K562 (cell line): ENCODE results near the gene HNRNPA2B1. TPM values are rescaled to one million over a fixed set of nuclear protein-coding genes. Genes with fewer than 3 reads are reported as not detected.

Experiments
- ADNP ChIP-seq: fragments of 200-800 bp; sonication (Bioruptor generic); IDR thresholded peaks from 2 replicates; pipeline ENCODE4 v1.6.1; 2016; ENCODE audit warnings: missing genetic modification characterization, missing compliant biosample characterization
- CBFA2T3 ChIP-seq: fragments of 450-650 bp; IDR thresholded peaks from 2 replicates; pipeline ENCODE4 v1.6.1; 2017
- FOXA1 ChIP-seq: fragments of 450-650 bp; IDR thresholded peaks from 2 replicates; pipeline ENCODE4 v1.6.1; 2016; ENCODE audit warnings: mild to moderate bottlenecking, borderline replicate concordance
- PML ChIP-seq: IDR thresholded peaks from 2 replicates; pipeline ENCODE4 v1.6.1; 2012; ENCODE audit warnings: low read length, inconsistent platforms
- TEAD2 ChIP-seq: fragments of 450-650 bp; IDR thresholded peaks from 2 replicates; pipeline ENCODE4 v1.6.1; 2016; ENCODE audit warnings: missing genetic modification characterization, control low read depth, missing compliant biosample characterization
- XRCC4 ChIP-seq: IDR thresholded peaks from one replicate; pipeline ENCODE4 v1.6.1; 2011; ENCODE audit not compliant: insufficient read depth, insufficient read length; ENCODE audit errors: extremely low read depth
- XRCC5 ChIP-seq: fragments of 200-400 bp; formaldehyde crosslinking; IDR thresholded peaks from 2 replicates; pipeline ENCODE4 v1.6.1; 2017; ENCODE audit warnings: low read depth, mild to moderate bottlenecking, low read length
- YBX1 ChIP-seq: fragments of 450-650 bp; IDR thresholded peaks from 2 replicates; pipeline ENCODE4 v1.7.1; 2016; ENCODE audit warnings: mild to moderate bottlenecking
- ZNF224 ChIP-seq: sonication (generic); formaldehyde crosslinking; IDR thresholded peaks from 2 replicates; pipeline ENCODE4 v1.8.0; 2022; ENCODE audit warnings: mild to moderate bottlenecking, missing genetic modification reagents
- ZNF23 ChIP-seq: fragments of 250-450 bp; sonication (Bioruptor Pico); IDR thresholded peaks from 2 replicates; pipeline ENCODE4 v1.4.0; 2020; ENCODE audit warnings: mild to moderate bottlenecking
- ZNF561 ChIP-seq: fragments of 450-650 bp; formaldehyde crosslinking; conservative IDR thresholded peaks from 2 replicates; pipeline ENCODE4 v1.4.0; 2020; ENCODE audit warnings: mild to moderate bottlenecking, moderate library complexity
- polyA plus RNA-seq, 8 experiments: library from polyadenylated mRNA; depleted of rRNA in 4 of 8; stranded (reverse) in 5 of 8; unstranded in 3 of 8; fragments of >200 nt; fragmentation: Nextera tagmentation in 2 of 8; fragmentation: Illumina TruSeq in 1 of 8; extraction: Ambion mirVana in 2 of 8; extraction: Trizol in 1 of 8; gene quantifications; 2 replicates each; pipeline versions ENCODE4 v1.2.1 to v1.2.3, GENCODE V29; 2011 to 2014; ENCODE audit warnings: inconsistent platforms in 1 of 8, missing spikeins in 1 of 8
- total RNA-seq, 7 experiments: library from RNA; depleted of rRNA in 6 of 7; stranded (reverse); fragments of >200 nt in 6 of 7; fragmentation: Illumina TruSeq in 2 of 7; extraction: Trizol in 2 of 7; gene quantifications; 2 replicates each; pipeline versions ENCODE4 v1.2.1 to v1.2.3, GENCODE V29; 2011 to 2021; ENCODE audit warnings: low replicate concordance in 1 of 7
- TF ChIP-seq, protein P1 (sequence below), 3 experiments: IDR thresholded peaks in 2 of 3; conservative IDR thresholded peaks in 1 of 3; 2 replicates each; pipeline ENCODE4 v1.5.1; 2011 to 2012; ENCODE audit warnings: low read length in 3 of 3, mild to moderate bottlenecking in 3 of 3, control low read depth in 2 of 3, improper control_type of control experiment in 1 of 3, inconsistent platforms in 1 of 3, low read depth in 1 of 3, mixed read lengths in 1 of 3, moderate library complexity in 1 of 3; ENCODE audit not compliant: insufficient read depth in 2 of 3
- TF ChIP-seq, protein P2 (sequence below): fragments of 250-450 bp; sonication (Bioruptor Pico); IDR thresholded peaks from 2 replicates; pipeline ENCODE4 v1.4.0; 2020
- TF ChIP-seq, protein P3 (sequence below): sonication (generic); formaldehyde crosslinking; IDR thresholded peaks from 2 replicates; pipeline ENCODE4 v1.8.1; 2022; ENCODE audit warnings: missing genetic modification reagents
- TF ChIP-seq, protein P4 (sequence below), 2 experiments: fragments of 450-650 bp; formaldehyde crosslinking in 1 of 2; IDR thresholded peaks; 2 replicates each; pipeline versions ENCODE4 v1.4.0 to v1.6.1; 2014 to 2020; ENCODE audit warnings: mild to moderate bottlenecking in 2 of 2, borderline replicate concordance in 1 of 2, low read depth in 1 of 2

The HNRNPA2B1 gene
- total and polyA plus RNA-seq, 9 of the 15 experiments (the other 6 are each of a cell fraction or from before 2014, with no cell fraction given) = 630 to 1,989 (median 865) TPM

DNA sequence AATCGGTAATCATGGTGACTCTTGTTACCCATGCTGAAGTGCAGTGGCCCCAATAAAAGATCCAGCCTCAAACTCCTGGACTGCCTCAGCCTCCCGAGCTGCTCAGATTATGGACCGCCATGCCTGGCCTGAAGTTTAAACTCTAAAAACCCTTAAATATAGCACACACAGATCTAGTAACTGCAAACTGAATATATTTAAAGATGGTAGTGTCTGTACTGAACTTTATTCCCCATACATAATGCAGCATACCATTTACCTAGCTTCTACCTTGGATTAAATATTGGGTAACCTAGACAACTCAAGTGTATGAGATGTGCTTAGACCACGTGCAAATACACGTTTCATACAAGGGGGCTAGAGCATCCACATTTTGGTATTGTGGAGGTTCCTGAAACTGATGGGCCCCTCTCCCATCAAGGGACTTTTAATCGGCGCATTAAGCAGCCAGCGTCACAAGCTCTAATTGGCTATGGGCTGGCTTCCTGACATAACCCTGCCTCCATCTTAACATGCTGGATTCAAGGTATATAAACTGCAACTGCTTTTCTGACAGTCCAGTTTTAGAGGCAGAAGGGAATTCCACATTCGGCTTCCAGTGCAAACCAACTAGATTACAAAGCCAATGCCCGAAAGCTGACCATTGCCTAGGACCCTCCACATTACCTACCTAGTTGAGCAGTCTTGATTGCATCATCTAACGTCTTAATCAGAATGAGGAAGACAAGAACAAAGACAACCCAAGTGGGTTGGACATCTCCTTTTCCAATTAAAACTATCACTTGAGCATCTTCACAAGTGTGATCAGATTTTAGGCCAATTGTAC lies 13.0 kb downstream of the HNRNPA2B1 start (continued):
- TF ChIP-seq, protein P1, sequence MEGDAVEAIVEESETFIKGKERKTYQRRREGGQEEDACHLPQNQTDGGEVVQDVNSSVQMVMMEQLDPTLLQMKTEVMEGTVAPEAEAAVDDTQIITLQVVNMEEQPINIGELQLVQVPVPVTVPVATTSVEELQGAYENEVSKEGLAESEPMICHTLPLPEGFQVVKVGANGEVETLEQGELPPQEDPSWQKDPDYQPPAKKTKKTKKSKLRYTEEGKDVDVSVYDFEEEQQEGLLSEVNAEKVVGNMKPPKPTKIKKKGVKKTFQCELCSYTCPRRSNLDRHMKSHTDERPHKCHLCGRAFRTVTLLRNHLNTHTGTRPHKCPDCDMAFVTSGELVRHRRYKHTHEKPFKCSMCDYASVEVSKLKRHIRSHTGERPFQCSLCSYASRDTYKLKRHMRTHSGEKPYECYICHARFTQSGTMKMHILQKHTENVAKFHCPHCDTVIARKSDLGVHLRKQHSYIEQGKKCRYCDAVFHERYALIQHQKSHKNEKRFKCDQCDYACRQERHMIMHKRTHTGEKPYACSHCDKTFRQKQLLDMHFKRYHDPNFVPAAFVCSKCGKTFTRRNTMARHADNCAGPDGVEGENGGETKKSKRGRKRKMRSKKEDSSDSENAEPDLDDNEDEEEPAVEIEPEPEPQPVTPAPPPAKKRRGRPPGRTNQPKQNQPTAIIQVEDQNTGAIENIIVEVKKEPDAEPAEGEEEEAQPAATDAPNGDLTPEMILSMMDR (IDR thresholded peaks at IDR 0.05 in 2 of 3, conservative IDR thresholded peaks at IDR 0.05 in 1 of 3; ENCODE audit: insufficient read depth in 2 of 3, low read depth in 1 of 3, low read length in 3 of 3) = no peak
- no peak for TF ChIP-seq XRCC4
- TF ChIP-seq, protein P2, sequence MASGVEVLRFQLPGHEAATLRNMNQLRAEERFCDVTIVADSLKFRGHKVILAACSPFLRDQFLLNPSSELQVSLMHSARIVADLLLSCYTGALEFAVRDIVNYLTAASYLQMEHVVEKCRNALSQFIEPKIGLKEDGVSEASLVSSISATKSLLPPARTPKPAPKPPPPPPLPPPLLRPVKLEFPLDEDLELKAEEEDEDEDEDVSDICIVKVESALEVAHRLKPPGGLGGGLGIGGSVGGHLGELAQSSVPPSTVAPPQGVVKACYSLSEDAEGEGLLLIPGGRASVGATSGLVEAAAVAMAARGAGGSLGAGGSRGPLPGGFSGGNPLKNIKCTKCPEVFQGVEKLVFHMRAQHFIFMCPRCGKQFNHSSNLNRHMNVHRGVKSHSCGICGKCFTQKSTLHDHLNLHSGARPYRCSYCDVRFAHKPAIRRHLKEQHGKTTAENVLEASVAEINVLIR (CRISPR knock-in tag) = 0 out of 2 replicates have a peak, but pooled peaks have one; percentile 8
- TF ChIP-seq, protein P3, sequence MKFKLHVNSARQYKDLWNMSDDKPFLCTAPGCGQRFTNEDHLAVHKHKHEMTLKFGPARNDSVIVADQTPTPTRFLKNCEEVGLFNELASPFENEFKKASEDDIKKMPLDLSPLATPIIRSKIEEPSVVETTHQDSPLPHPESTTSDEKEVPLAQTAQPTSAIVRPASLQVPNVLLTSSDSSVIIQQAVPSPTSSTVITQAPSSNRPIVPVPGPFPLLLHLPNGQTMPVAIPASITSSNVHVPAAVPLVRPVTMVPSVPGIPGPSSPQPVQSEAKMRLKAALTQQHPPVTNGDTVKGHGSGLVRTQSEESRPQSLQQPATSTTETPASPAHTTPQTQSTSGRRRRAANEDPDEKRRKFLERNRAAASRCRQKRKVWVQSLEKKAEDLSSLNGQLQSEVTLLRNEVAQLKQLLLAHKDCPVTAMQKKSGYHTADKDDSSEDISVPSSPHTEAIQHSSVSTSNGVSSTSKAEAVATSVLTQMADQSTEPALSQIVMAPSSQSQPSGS (CRISPR knock-in tag) = no peak
- no peak; the same call in 1 of the 2 replicates for TF ChIP-seq TEAD2
- TF ChIP-seq ADNP (tag) = no peak
- TF ChIP-seq ZNF23 (CRISPR knock-in tag) = peak; percentile 13; the same call in 1 of the 2 replicates
- TF ChIP-seq XRCC5 = no peak
- TF ChIP-seq ZNF224 (CRISPR knock-in tag) = no peak
- TF ChIP-seq, protein P4, sequence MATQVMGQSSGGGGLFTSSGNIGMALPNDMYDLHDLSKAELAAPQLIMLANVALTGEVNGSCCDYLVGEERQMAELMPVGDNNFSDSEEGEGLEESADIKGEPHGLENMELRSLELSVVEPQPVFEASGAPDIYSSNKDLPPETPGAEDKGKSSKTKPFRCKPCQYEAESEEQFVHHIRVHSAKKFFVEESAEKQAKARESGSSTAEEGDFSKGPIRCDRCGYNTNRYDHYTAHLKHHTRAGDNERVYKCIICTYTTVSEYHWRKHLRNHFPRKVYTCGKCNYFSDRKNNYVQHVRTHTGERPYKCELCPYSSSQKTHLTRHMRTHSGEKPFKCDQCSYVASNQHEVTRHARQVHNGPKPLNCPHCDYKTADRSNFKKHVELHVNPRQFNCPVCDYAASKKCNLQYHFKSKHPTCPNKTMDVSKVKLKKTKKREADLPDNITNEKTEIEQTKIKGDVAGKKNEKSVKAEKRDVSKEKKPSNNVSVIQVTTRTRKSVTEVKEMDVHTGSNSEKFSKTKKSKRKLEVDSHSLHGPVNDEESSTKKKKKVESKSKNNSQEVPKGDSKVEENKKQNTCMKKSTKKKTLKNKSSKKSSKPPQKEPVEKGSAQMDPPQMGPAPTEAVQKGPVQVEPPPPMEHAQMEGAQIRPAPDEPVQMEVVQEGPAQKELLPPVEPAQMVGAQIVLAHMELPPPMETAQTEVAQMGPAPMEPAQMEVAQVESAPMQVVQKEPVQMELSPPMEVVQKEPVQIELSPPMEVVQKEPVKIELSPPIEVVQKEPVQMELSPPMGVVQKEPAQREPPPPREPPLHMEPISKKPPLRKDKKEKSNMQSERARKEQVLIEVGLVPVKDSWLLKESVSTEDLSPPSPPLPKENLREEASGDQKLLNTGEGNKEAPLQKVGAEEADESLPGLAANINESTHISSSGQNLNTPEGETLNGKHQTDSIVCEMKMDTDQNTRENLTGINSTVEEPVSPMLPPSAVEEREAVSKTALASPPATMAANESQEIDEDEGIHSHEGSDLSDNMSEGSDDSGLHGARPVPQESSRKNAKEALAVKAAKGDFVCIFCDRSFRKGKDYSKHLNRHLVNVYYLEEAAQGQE (IDR thresholded peaks at IDR 0.05; ENCODE audit: borderline replicate concordance) = no peak
- TF ChIP-seq, protein P4 (CRISPR knock-in tag; IDR thresholded peaks at IDR 0.05; ENCODE audit: low read depth) = no peak
- TF ChIP-seq CBFA2T3 = no peak
- no peak for TF ChIP-seq FOXA1
- TF ChIP-seq ZNF561 (CRISPR knock-in tag) = no peak
- peak; percentile 58 for TF ChIP-seq PML
- TF ChIP-seq YBX1 = no peak
